Measurements from ENCODE around the gene ANKRD23. TPM values are rescaled to one million over a fixed set of nuclear protein-coding genes. Genes with fewer than 3 reads are reported as not detected.
A peak's percentile ranks its signal among the peaks of the same experiment; 100 is the strongest.

ANKRD23 gene
- polyA plus RNA-seq, 2 donors: 1.2 to 5.0 TPM

GRCh38 chr2:96869822-96870625 is 26.2 kb upstream of the ANKRD23 start, which contains the start of gene SEMA4C:
TSS of gene SEMA4C (minus strand) at chr2:96870080. CDS start at chr2:96867886, 2,194 bp downstream.
- peak within 1 kb of the TSS; percentile 78 to 82 for H3K4me3 ChIP-seq (ENCODE audit: low read depth in 1 of 2, low read length in 2 of 2)
- peaks cover 18 to 39% of the 10 kb centered on the region in 2 donors for H3K4me1 ChIP-seq (ENCODE audit: control insufficient read depth in 2 of 2, insufficient read depth in 2 of 2, low read length in 1 of 2)
- H3K27me3 ChIP-seq (ENCODE audit: control insufficient read depth in 1 of 2, insufficient read depth in 2 of 2, low read length in 2 of 2): no peaks in the 10 kb centered on the region
- peak within 1 kb of the TSS; percentile 98 to 99 for H3K27ac ChIP-seq (ENCODE audit: low read depth in 2 of 2, low read length in 1 of 2)
- WGBS, 2 donors: 1% methylated on average over 54 to 93 of the region's 93 CpGs
- H3K36me3 ChIP-seq (ENCODE audit: control insufficient read depth in 2 of 2, insufficient read depth in 2 of 2, low read length in 1 of 2): peaks cover 4 to 25% of the 10 kb centered on the region in 2 donors
- H3K9me3 ChIP-seq (ENCODE audit: control insufficient read depth in 2 of 2, insufficient read depth in 1 of 2, low read depth in 1 of 2, low read length in 1 of 2): no peaks in the 10 kb centered on the region

- peak overlapping the region; percentile 98 to 99 for H3K27ac ChIP-seq (ENCODE audit: low read depth in 2 of 2, low read length in 1 of 2)
- WGBS, 2 donors: 0% methylated on average over 35 to 64 of the region's 64 CpGs
- peaks cover 18 to 34% of the 10 kb centered on the region in 2 donors for H3K4me1 ChIP-seq (ENCODE audit: control insufficient read depth in 2 of 2, insufficient read depth in 2 of 2, low read length in 1 of 2)
- no peaks in the 10 kb centered on the region for H3K27me3 ChIP-seq (ENCODE audit: control insufficient read depth in 1 of 2, insufficient read depth in 2 of 2, low read length in 2 of 2)
- peak overlapping the region; percentile 78 to 82 for H3K4me3 ChIP-seq (ENCODE audit: low read depth in 1 of 2, low read length in 2 of 2)
- H3K36me3 ChIP-seq (ENCODE audit: control insufficient read depth in 2 of 2, insufficient read depth in 2 of 2, low read length in 1 of 2): peaks cover 4 to 31% of the 10 kb centered on the region in 2 donors
- no peaks in the 10 kb centered on the region for H3K9me3 ChIP-seq (ENCODE audit: control insufficient read depth in 2 of 2, insufficient read depth in 1 of 2, low read depth in 1 of 2, low read length in 1 of 2)
These were observed 25.5 kb upstream of the ANKRD23 start for GRCh38 chr2:96869281-96869821.

- Histone ChIP-seq H3K27ac (ENCODE audit: low read depth in 2 of 2, low read length in 1 of 2) (peak overlapping the region; percentile 98 to 99), H3K36me3 (ENCODE audit: control insufficient read depth in 2 of 2, insufficient read depth in 2 of 2, low read length in 1 of 2) (peaks cover 4 to 38% of the 10 kb centered on the region in 2 donors), H3K9me3 (ENCODE audit: control insufficient read depth in 2 of 2, insufficient read depth in 1 of 2, low read depth in 1 of 2, low read length in 1 of 2) (no peaks in the 10 kb centered on the region), H3K4me3 (ENCODE audit: low read depth in 1 of 2, low read length in 2 of 2) (peak overlapping the region; percentile 78 to 82), H3K4me1 (ENCODE audit: control insufficient read depth in 2 of 2, insufficient read depth in 2 of 2, low read length in 1 of 2) (peaks cover 18 to 31% of the 10 kb centered on the region in 2 donors), H3K27me3 (ENCODE audit: control insufficient read depth in 1 of 2, insufficient read depth in 2 of 2, low read length in 2 of 2) (no peaks in the 10 kb centered on the region)
- 0% methylated on average over 53 to 76 of the region's 76 CpGs for WGBS, 2 donors
These were observed 24.9 kb upstream of the ANKRD23 start for GRCh38 chr2:96868555-96869280.

GRCh38 chr2:96867756-96868554 is 24.1 kb upstream of the ANKRD23 start:
- H3K27me3 ChIP-seq (ENCODE audit: control insufficient read depth in 1 of 2, insufficient read depth in 2 of 2, low read length in 2 of 2): no peaks in the 10 kb centered on the region
- H3K36me3 ChIP-seq (ENCODE audit: control insufficient read depth in 2 of 2, insufficient read depth in 2 of 2, low read length in 1 of 2): peaks cover 4 to 45% of the 10 kb centered on the region in 2 donors
- H3K4me1 ChIP-seq (ENCODE audit: control insufficient read depth in 2 of 2, insufficient read depth in 2 of 2, low read length in 1 of 2): peaks cover 15 to 25% of the 10 kb centered on the region in 2 donors
- peak overlapping the region; percentile 78 to 82 for H3K4me3 ChIP-seq (ENCODE audit: low read depth in 1 of 2, low read length in 2 of 2)
- 8 to 13% methylated on average over 27 of the region's 27 CpGs for WGBS, 2 donors
- H3K27ac ChIP-seq (ENCODE audit: low read depth in 2 of 2, low read length in 1 of 2): peak overlapping the region; percentile 98 to 99
- H3K9me3 ChIP-seq (ENCODE audit: control insufficient read depth in 2 of 2, insufficient read depth in 1 of 2, low read depth in 1 of 2, low read length in 1 of 2): no peaks in the 10 kb centered on the region

GRCh38 chr2:96866986-96867755 is 23.4 kb upstream of the ANKRD23 start:
- H3K36me3 ChIP-seq (ENCODE audit: control insufficient read depth in 2 of 2, insufficient read depth in 2 of 2, low read length in 1 of 2): peaks cover 4 to 45% of the 10 kb centered on the region in 2 donors
- H3K9me3 ChIP-seq (ENCODE audit: control insufficient read depth in 2 of 2, insufficient read depth in 1 of 2, low read depth in 1 of 2, low read length in 1 of 2): no peaks in the 10 kb centered on the region
- H3K4me3 ChIP-seq (ENCODE audit: low read depth in 1 of 2, low read length in 2 of 2): peak overlapping the region; percentile 78 to 82
- H3K27ac ChIP-seq (ENCODE audit: low read depth in 2 of 2, low read length in 1 of 2): peak overlapping the region; percentile 98 to 99
- H3K4me1 ChIP-seq (ENCODE audit: control insufficient read depth in 2 of 2, insufficient read depth in 2 of 2, low read length in 1 of 2): peaks cover 15 to 22% of the 10 kb centered on the region in 2 donors
- H3K27me3 ChIP-seq (ENCODE audit: control insufficient read depth in 1 of 2, insufficient read depth in 2 of 2, low read length in 2 of 2): no peaks in the 10 kb centered on the region
- WGBS, 2 donors: 36 to 44% methylated on average over 22 of the region's 22 CpGs

- no peak overlapping the region for H3K4me3 ChIP-seq (ENCODE audit: low read depth in 1 of 2, low read length in 2 of 2)
- H3K36me3 ChIP-seq (ENCODE audit: control insufficient read depth in 2 of 2, insufficient read depth in 2 of 2, low read length in 1 of 2): peaks cover 4 to 50% of the 10 kb centered on the region in 2 donors
- peaks cover 15 to 22% of the 10 kb centered on the region in 2 donors for H3K4me1 ChIP-seq (ENCODE audit: control insufficient read depth in 2 of 2, insufficient read depth in 2 of 2, low read length in 1 of 2)
These were observed 22.8 kb upstream of the ANKRD23 start for GRCh38 chr2:96866586-96866985.

GRCh38 chr2:96866149-96866548 is 22.3 kb upstream of the ANKRD23 start:
- Histone ChIP-seq H3K4me1 (ENCODE audit: control insufficient read depth in 2 of 2, insufficient read depth in 2 of 2, low read length in 1 of 2) (peaks cover 15 to 22% of the 10 kb centered on the region in 2 donors), H3K9me3 (ENCODE audit: control insufficient read depth in 2 of 2, insufficient read depth in 1 of 2, low read depth in 1 of 2, low read length in 1 of 2) (no peaks in the 10 kb centered on the region), H3K27ac (ENCODE audit: low read depth in 2 of 2, low read length in 1 of 2) (peak overlapping the region in 1 of 2 donors; percentile 76), H3K36me3 (ENCODE audit: control insufficient read depth in 2 of 2, insufficient read depth in 2 of 2, low read length in 1 of 2) (peaks cover 7 to 54% of the 10 kb centered on the region in 2 donors), H3K4me3 (ENCODE audit: low read depth in 1 of 2, low read length in 2 of 2) (no peak overlapping the region), H3K27me3 (ENCODE audit: control insufficient read depth in 1 of 2, insufficient read depth in 2 of 2, low read length in 2 of 2) (no peaks in the 10 kb centered on the region)
- WGBS, 2 donors: 74 to 81% methylated on average over 14 of the region's 14 CpGs

More at GRCh38 chr2:96866586-96866985, 22.8 kb upstream of the ANKRD23 start:
- WGBS, 2 donors: 60 to 69% methylated on average over 8 of the region's 8 CpGs
- H3K9me3 ChIP-seq (ENCODE audit: control insufficient read depth in 2 of 2, insufficient read depth in 1 of 2, low read depth in 1 of 2, low read length in 1 of 2): no peaks in the 10 kb centered on the region
- H3K27me3 ChIP-seq (ENCODE audit: control insufficient read depth in 1 of 2, insufficient read depth in 2 of 2, low read length in 2 of 2): no peaks in the 10 kb centered on the region
- H3K27ac ChIP-seq (ENCODE audit: low read depth in 2 of 2, low read length in 1 of 2): peak overlapping the region in 1 of 2 donors; percentile 76

- Histone ChIP-seq H3K4me3 (ENCODE audit: low read depth in 1 of 2, low read length in 2 of 2) (no peak overlapping the region), H3K27me3 (ENCODE audit: control insufficient read depth in 1 of 2, insufficient read depth in 2 of 2, low read length in 2 of 2) (no peaks in the 10 kb centered on the region), H3K4me1 (ENCODE audit: control insufficient read depth in 2 of 2, insufficient read depth in 2 of 2, low read length in 1 of 2) (peaks cover 15 to 21% of the 10 kb centered on the region in 2 donors), H3K9me3 (ENCODE audit: control insufficient read depth in 2 of 2, insufficient read depth in 1 of 2, low read depth in 1 of 2, low read length in 1 of 2) (no peaks in the 10 kb centered on the region), H3K27ac (ENCODE audit: low read depth in 2 of 2, low read length in 1 of 2) (no peak overlapping the region), H3K36me3 (ENCODE audit: control insufficient read depth in 2 of 2, insufficient read depth in 2 of 2, low read length in 1 of 2) (peaks cover 11 to 58% of the 10 kb centered on the region in 2 donors)
- WGBS, 2 donors: 75 to 89% methylated on average over 15 to 16 of the region's 16 CpGs
These were observed 21.8 kb upstream of the ANKRD23 start for GRCh38 chr2:96865654-96866053.

All from esophagus (tissue), 2 donors.